ENCODE results near the gene ZNF385D. TPM values are rescaled to one million over a fixed set of nuclear protein-coding genes. Genes with fewer than 3 reads are reported as not detected.
"Not testable (repeated sequence)": the region's sequence is repeated elsewhere in the genome, so short reads cannot be mapped to it uniquely, and the experiment has no call there.

Gene ZNF385D
- total RNA-seq, 1 donor from 2014 or later, result 13.5 TPM

- intact Hi-C loops (cut with DNase I), result no loop called here
- H3K9me3 ChIP-seq, result no peaks in the 10 kb centered on the region
- H3K27ac ChIP-seq, result no peak overlapping the region
- TF ChIP-seq CTCF (IDR thresholded peaks at IDR 0.05) (no peak), POLR2A (IDR thresholded peaks at IDR 0.05) (no peak), POLR2AphosphoS5 (IDR thresholded peaks at IDR 0.05; ENCODE audit: insufficient read depth in 1 of 2, low read depth in 1 of 2) (no peak)
- no peaks in the 10 kb centered on the region for H3K36me3 ChIP-seq
- no peaks in the 10 kb centered on the region for H3K27me3 ChIP-seq
- no peak for DNase-seq (ENCODE audit: extremely low spot score in 2 of 2)
- no peak overlapping the region for H3K4me3 ChIP-seq
- no peaks in the 10 kb centered on the region for H3K4me1 ChIP-seq
Observed at GRCh38 chr3:21398461-21398860, 352.5 kb downstream of the ZNF385D start.

- no peaks in the 10 kb centered on the region for H3K9me3 ChIP-seq
- H3K4me3 ChIP-seq, result no peak overlapping the region
- no peaks in the 10 kb centered on the region for H3K36me3 ChIP-seq
- H3K4me1 ChIP-seq, result no peaks in the 10 kb centered on the region
- no peaks in the 10 kb centered on the region for H3K27me3 ChIP-seq
- no peak overlapping the region for H3K27ac ChIP-seq
- TF ChIP-seq POLR2A (IDR thresholded peaks at IDR 0.05), result no peak
- no peak for TF ChIP-seq CTCF (IDR thresholded peaks at IDR 0.05)
- TF ChIP-seq POLR2AphosphoS5 (IDR thresholded peaks at IDR 0.05; ENCODE audit: insufficient read depth in 1 of 2, low read depth in 1 of 2), result no peak
- no peak for DNase-seq (ENCODE audit: extremely low spot score in 2 of 2)
- intact Hi-C loops (cut with DNase I), result no loop called here
Observed at GRCh38 chr3:21393683-21394311, 357.2 kb downstream of the ZNF385D start.

- TF ChIP-seq CTCF (IDR thresholded peaks at IDR 0.05) (no peak), POLR2A (IDR thresholded peaks at IDR 0.05) (no peak), POLR2AphosphoS5 (IDR thresholded peaks at IDR 0.05; ENCODE audit: insufficient read depth in 1 of 2, low read depth in 1 of 2) (no peak)
- intact Hi-C loops (cut with DNase I), result no loop called here
- DNase-seq (ENCODE audit: extremely low spot score in 2 of 2), result no peak
- Histone ChIP-seq H3K27me3 (no peaks in the 10 kb centered on the region), H3K4me1 (no peaks in the 10 kb centered on the region), H3K36me3 (no peaks in the 10 kb centered on the region), H3K27ac (no peak overlapping the region), H3K4me3 (no peak overlapping the region), H3K9me3 (no peaks in the 10 kb centered on the region)
Observed at GRCh38 chr3:21392526-21392925, 358.5 kb downstream of the ZNF385D start.

GRCh38 chr3:21390856-21391255 is 360.2 kb downstream of the ZNF385D start:
- Histone ChIP-seq H3K36me3 (no peaks in the 10 kb centered on the region), H3K4me1 (no peaks in the 10 kb centered on the region), H3K4me3 (no peak overlapping the region), H3K27me3 (no peaks in the 10 kb centered on the region), H3K9me3 (no peaks in the 10 kb centered on the region), H3K27ac (no peak overlapping the region)
- intact Hi-C loops (cut with DNase I), result no loop called here
- TF ChIP-seq CTCF (IDR thresholded peaks at IDR 0.05), result no peak
- no peak for TF ChIP-seq POLR2AphosphoS5 (IDR thresholded peaks at IDR 0.05; ENCODE audit: insufficient read depth in 1 of 2, low read depth in 1 of 2)
- DNase-seq (ENCODE audit: extremely low spot score in 2 of 2), result no peak

GRCh38 chr3:21390136-21390535 is 360.9 kb downstream of the ZNF385D start:
- H3K27ac ChIP-seq, result no peak overlapping the region
- intact Hi-C loops (cut with DNase I), result no loop called here

GRCh38 chr3:21387142-21387826 is 363.7 kb downstream of the ZNF385D start:
- H3K36me3 ChIP-seq; H3K4me1 ChIP-seq; H3K9me3 ChIP-seq; DNase-seq (ENCODE audit: extremely low spot score in 2 of 2); H3K27ac ChIP-seq; H3K4me3 ChIP-seq; intact Hi-C loops (cut with DNase I); H3K27me3 ChIP-seq: not testable (repeated sequence)

More at GRCh38 chr3:21390136-21390535, 360.9 kb downstream of the ZNF385D start:
- H3K4me3 ChIP-seq, result no peak overlapping the region
- no peaks in the 10 kb centered on the region for H3K27me3 ChIP-seq
- no peaks in the 10 kb centered on the region for H3K36me3 ChIP-seq
- H3K9me3 ChIP-seq, result no peaks in the 10 kb centered on the region
- TF ChIP-seq CTCF (IDR thresholded peaks at IDR 0.05) (no peak), POLR2A (IDR thresholded peaks at IDR 0.05) (no peak), POLR2AphosphoS5 (IDR thresholded peaks at IDR 0.05; ENCODE audit: insufficient read depth in 1 of 2, low read depth in 1 of 2) (no peak)
- no peak for DNase-seq (ENCODE audit: extremely low spot score in 2 of 2)
- H3K4me1 ChIP-seq, result no peaks in the 10 kb centered on the region

GRCh38 chr3:21378036-21378435 is 373.0 kb downstream of the ZNF385D start:
- H3K27ac ChIP-seq; H3K27me3 ChIP-seq; DNase-seq (ENCODE audit: extremely low spot score in 2 of 2); H3K4me3 ChIP-seq; H3K4me1 ChIP-seq; intact Hi-C loops (cut with DNase I); H3K9me3 ChIP-seq; H3K36me3 ChIP-seq: not testable (repeated sequence)
